Measurements from ENCODE around the gene DISC1.

The DISC1 gene

GRCh38 chr1:231699784-231700183, 73.2 kb downstream of the DISC1 start:
- no peak overlapping the region for H3K4me3 ChIP-seq (ENCODE audit: low read depth, low read length)
- TF ChIP-seq, protein P1, sequence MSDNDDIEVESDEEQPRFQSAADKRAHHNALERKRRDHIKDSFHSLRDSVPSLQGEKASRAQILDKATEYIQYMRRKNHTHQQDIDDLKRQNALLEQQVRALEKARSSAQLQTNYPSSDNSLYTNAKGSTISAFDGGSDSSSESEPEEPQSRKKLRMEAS (IDR thresholded peaks at IDR 0.05; ENCODE audit: low read depth, low read length) = no peak
- TF ChIP-seq MYC (IDR thresholded peaks at IDR 0.05; ENCODE audit: low read depth, low read length) (no peak), POLR2A (IDR thresholded peaks at IDR 0.05; ENCODE audit: extremely low read depth, insufficient read length) (no peak)
- TF ChIP-seq, protein P2, sequence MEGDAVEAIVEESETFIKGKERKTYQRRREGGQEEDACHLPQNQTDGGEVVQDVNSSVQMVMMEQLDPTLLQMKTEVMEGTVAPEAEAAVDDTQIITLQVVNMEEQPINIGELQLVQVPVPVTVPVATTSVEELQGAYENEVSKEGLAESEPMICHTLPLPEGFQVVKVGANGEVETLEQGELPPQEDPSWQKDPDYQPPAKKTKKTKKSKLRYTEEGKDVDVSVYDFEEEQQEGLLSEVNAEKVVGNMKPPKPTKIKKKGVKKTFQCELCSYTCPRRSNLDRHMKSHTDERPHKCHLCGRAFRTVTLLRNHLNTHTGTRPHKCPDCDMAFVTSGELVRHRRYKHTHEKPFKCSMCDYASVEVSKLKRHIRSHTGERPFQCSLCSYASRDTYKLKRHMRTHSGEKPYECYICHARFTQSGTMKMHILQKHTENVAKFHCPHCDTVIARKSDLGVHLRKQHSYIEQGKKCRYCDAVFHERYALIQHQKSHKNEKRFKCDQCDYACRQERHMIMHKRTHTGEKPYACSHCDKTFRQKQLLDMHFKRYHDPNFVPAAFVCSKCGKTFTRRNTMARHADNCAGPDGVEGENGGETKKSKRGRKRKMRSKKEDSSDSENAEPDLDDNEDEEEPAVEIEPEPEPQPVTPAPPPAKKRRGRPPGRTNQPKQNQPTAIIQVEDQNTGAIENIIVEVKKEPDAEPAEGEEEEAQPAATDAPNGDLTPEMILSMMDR (IDR thresholded peaks at IDR 0.05; ENCODE audit: low read depth, low read length) = no peak
- no peak for DNase-seq (ENCODE audit: low read depth)

- no peak for DNase-seq (ENCODE audit: low read depth)
- no peak overlapping the region for H3K4me3 ChIP-seq (ENCODE audit: low read depth, low read length)
- no peak for TF ChIP-seq MYC (IDR thresholded peaks at IDR 0.05; ENCODE audit: low read depth, low read length)
- TF ChIP-seq, protein P1 (IDR thresholded peaks at IDR 0.05; ENCODE audit: low read depth, low read length) = no peak
- TF ChIP-seq POLR2A (IDR thresholded peaks at IDR 0.05; ENCODE audit: extremely low read depth, insufficient read length) = no peak
- TF ChIP-seq, protein P2 (IDR thresholded peaks at IDR 0.05; ENCODE audit: low read depth, low read length) = no peak
Observed at GRCh38 chr1:231701306-231701705, 74.7 kb downstream of the DISC1 start.

- TF ChIP-seq, protein P2 (IDR thresholded peaks at IDR 0.05; ENCODE audit: low read depth, low read length) = no peak
- TF ChIP-seq MYC (IDR thresholded peaks at IDR 0.05; ENCODE audit: low read depth, low read length) = no peak
- TF ChIP-seq, protein P1 (IDR thresholded peaks at IDR 0.05; ENCODE audit: low read depth, low read length) = no peak
- no peak for TF ChIP-seq POLR2A (IDR thresholded peaks at IDR 0.05; ENCODE audit: extremely low read depth, insufficient read length)
- H3K4me3 ChIP-seq (ENCODE audit: low read depth, low read length) = no peak overlapping the region
- no peak for DNase-seq (ENCODE audit: low read depth)
Observed at GRCh38 chr1:231702331-231702730, 75.7 kb downstream of the DISC1 start.

GRCh38 chr1:231702804-231703203, 76.2 kb downstream of the DISC1 start:
- DNase-seq (ENCODE audit: low read depth) = no peak
- H3K4me3 ChIP-seq (ENCODE audit: low read depth, low read length) = no peak overlapping the region
- TF ChIP-seq POLR2A (IDR thresholded peaks at IDR 0.05; ENCODE audit: extremely low read depth, insufficient read length) = no peak
- TF ChIP-seq, protein P2 (IDR thresholded peaks at IDR 0.05; ENCODE audit: low read depth, low read length) = no peak
- TF ChIP-seq, protein P1 (IDR thresholded peaks at IDR 0.05; ENCODE audit: low read depth, low read length) = no peak
- no peak for TF ChIP-seq MYC (IDR thresholded peaks at IDR 0.05; ENCODE audit: low read depth, low read length)

DNA sequence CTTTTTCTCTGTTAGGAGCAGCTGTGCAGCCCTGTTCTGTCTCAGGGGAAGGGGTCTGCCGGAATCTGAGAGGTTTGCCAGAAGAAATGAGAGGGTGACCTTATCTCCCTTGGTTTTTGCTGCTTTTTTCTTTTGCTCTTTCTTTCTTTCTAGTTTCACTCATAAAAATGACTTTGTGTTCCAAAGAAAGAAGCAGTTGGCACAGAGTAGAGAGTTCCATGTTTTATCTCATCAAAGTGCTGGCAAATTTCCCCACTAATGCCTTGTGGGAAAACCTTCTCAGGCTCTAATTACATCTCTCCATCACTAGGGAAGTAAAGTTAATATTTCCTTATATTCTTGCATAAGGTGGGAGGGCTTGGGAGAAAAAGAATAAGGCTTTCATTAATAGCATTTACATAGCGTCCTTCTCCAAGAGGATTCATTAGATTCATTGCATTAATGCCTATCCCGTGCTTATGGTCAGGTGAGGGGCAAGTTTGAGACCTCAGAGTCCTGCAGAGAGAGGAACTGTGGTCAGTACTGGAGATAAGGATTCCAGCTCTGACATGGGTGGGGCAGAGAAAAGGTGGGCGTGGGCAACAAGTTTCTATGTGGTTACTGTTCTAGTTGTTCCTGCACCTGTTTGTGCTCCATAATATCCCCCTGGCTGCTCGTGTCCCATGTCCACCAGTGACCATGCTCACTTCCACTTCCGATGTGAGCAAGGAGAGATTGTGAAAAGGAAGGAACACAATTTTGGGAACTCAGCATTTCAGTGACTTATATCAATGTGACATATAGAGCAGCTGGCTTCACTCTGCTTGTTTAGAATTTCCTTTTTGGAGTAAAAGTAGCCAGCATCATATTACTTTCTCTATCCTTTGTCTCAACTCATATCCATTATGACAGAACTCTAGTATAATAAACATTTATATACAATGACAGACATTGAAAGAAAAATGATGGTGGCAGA, 79.5 kb downstream of the DISC1 start:
- TF ChIP-seq POLR2A (IDR thresholded peaks at IDR 0.05; ENCODE audit: extremely low read depth, insufficient read length) = no peak
- TF ChIP-seq, protein P1 (IDR thresholded peaks at IDR 0.05; ENCODE audit: low read depth, low read length) = no peak
- TF ChIP-seq, protein P2 (IDR thresholded peaks at IDR 0.05; ENCODE audit: low read depth, low read length) = no peak
- no peak for TF ChIP-seq MYC (IDR thresholded peaks at IDR 0.05; ENCODE audit: low read depth, low read length)
- no peak for DNase-seq (ENCODE audit: low read depth)
- no peak overlapping the region for H3K4me3 ChIP-seq (ENCODE audit: low read depth, low read length)

All from NB4 (cell line).